Memory B cell (primary cell): ENCODE results near the gene GPN1.
A peak's percentile ranks its signal among the peaks of the same experiment; 100 is the strongest.
"Not testable (repeated sequence)": the region's sequence is repeated elsewhere in the genome, so short reads cannot be mapped to it uniquely, and the experiment has no call there.

Experiments used
- ATAC-seq: fragments of 150-1000 bp; cut with Tn5 transposase; 2 replicates; pipeline ENCODE4 v1.10.0; 2021; ENCODE audit warnings: low read depth, mild to moderate bottlenecking, moderate library complexity
- DNase-seq, 2 donors: peaks; one replicate each; pipeline ENCODE4 v3.0.0; 2022; ENCODE audit warnings: low spot score in 2 of 2
- H3K27ac Mint-ChIP-seq: one replicate; pipeline ENCODE4 v1.8.0; 2022; ENCODE audit warnings: mild to moderate bottlenecking, moderate library complexity, mixed read lengths
- H3K27me3 Mint-ChIP-seq: one replicate; pipeline ENCODE4 v1.8.0; 2022; ENCODE audit warnings: mixed read lengths
- H3K36me3 Mint-ChIP-seq: one replicate; pipeline ENCODE4 v1.8.0; 2022; ENCODE audit warnings: mild to moderate bottlenecking, mixed read lengths
- H3K4me1 Mint-ChIP-seq: one replicate; pipeline ENCODE4 v1.8.0; 2022; ENCODE audit warnings: mixed read lengths
- H3K4me3 Mint-ChIP-seq: one replicate; pipeline ENCODE4 v1.8.0; 2022; ENCODE audit warnings: mild to moderate bottlenecking, moderate library complexity, mixed read lengths
- H3K9me3 Mint-ChIP-seq: one replicate; pipeline ENCODE4 v1.8.0; 2022; ENCODE audit warnings: mixed read lengths

GPN1 gene

GRCh38 chr2:27606611-27607010 is 22.2 kb upstream of the GPN1 start:
- no peaks in the 10 kb centered on the region for H3K4me1 Mint-ChIP-seq
- H3K27me3 Mint-ChIP-seq, result no peaks in the 10 kb centered on the region
- no peak for ATAC-seq
- no peaks in the 10 kb centered on the region for H3K9me3 Mint-ChIP-seq
- H3K4me3 Mint-ChIP-seq, result no peak overlapping the region
- no peak for DNase-seq
- peaks cover 39% of the 10 kb centered on the region for H3K36me3 Mint-ChIP-seq
- H3K27ac Mint-ChIP-seq, result no peak overlapping the region

- H3K9me3 Mint-ChIP-seq, result no peaks in the 10 kb centered on the region
- ATAC-seq (no peak), DNase-seq (no peak)
- peaks cover 33% of the 10 kb centered on the region for H3K36me3 Mint-ChIP-seq
- no peak overlapping the region for H3K4me3 Mint-ChIP-seq
- H3K27me3 Mint-ChIP-seq, result no peaks in the 10 kb centered on the region
- no peak overlapping the region for H3K27ac Mint-ChIP-seq
- no peaks in the 10 kb centered on the region for H3K4me1 Mint-ChIP-seq
These were observed 14.9 kb upstream of the GPN1 start for GRCh38 chr2:27613985-27614384.

GRCh38 chr2:27615316-27615715 is 13.5 kb upstream of the GPN1 start:
- Mint-ChIP-seq H3K4me1 (no peaks in the 10 kb centered on the region), H3K36me3 (peaks cover 37% of the 10 kb centered on the region), H3K4me3 (no peak overlapping the region), H3K9me3 (no peaks in the 10 kb centered on the region), H3K27ac (no peak overlapping the region), H3K27me3 (no peaks in the 10 kb centered on the region)
- DNase-seq (no peak), ATAC-seq (no peak)

- Mint-ChIP-seq H3K36me3 (peaks cover 44% of the 10 kb centered on the region), H3K4me3 (no peak overlapping the region)
These were observed 7.3 kb upstream of the GPN1 start for GRCh38 chr2:27621524-27621923.

GRCh38 chr2:27622921-27623384 is 5.9 kb upstream of the GPN1 start:
- ATAC-seq (no peak), DNase-seq (no peak)
- peaks cover 35% of the 10 kb centered on the region for H3K36me3 Mint-ChIP-seq
- H3K9me3 Mint-ChIP-seq, result no peaks in the 10 kb centered on the region
- H3K27ac Mint-ChIP-seq, result peak overlapping the region; percentile 16
- H3K27me3 Mint-ChIP-seq, result no peaks in the 10 kb centered on the region
- no peak overlapping the region for H3K4me3 Mint-ChIP-seq
- no peaks in the 10 kb centered on the region for H3K4me1 Mint-ChIP-seq

More at GRCh38 chr2:27621524-27621923, 7.3 kb upstream of the GPN1 start:
- Mint-ChIP-seq H3K9me3 (no peaks in the 10 kb centered on the region), H3K4me1 (no peaks in the 10 kb centered on the region), H3K27ac (no peak overlapping the region), H3K27me3 (no peaks in the 10 kb centered on the region)
- ATAC-seq, result no peak
- no peak for DNase-seq

- H3K36me3 Mint-ChIP-seq, result peaks cover 31% of the 10 kb centered on the region
- H3K9me3 Mint-ChIP-seq, result no peaks in the 10 kb centered on the region
- no peaks in the 10 kb centered on the region for H3K4me1 Mint-ChIP-seq
- no peaks in the 10 kb centered on the region for H3K27me3 Mint-ChIP-seq
- no peak for DNase-seq
- H3K4me3 Mint-ChIP-seq, result no peak overlapping the region
- ATAC-seq, result no peak
- H3K27ac Mint-ChIP-seq, result no peak overlapping the region
These were observed 3.9 kb upstream of the GPN1 start for GRCh38 chr2:27624943-27625342.

GRCh38 chr2:27626323-27626722 is 2.5 kb upstream of the GPN1 start:
- peak overlapping the region; percentile 64 for H3K27ac Mint-ChIP-seq
- H3K36me3 Mint-ChIP-seq, result peaks cover 31% of the 10 kb centered on the region
- H3K4me1 Mint-ChIP-seq, DNase-seq, H3K4me3 Mint-ChIP-seq, ATAC-seq, H3K9me3 Mint-ChIP-seq, H3K27me3 Mint-ChIP-seq: not testable (repeated sequence)

- H3K4me1 Mint-ChIP-seq, DNase-seq, H3K27me3 Mint-ChIP-seq, H3K9me3 Mint-ChIP-seq, ATAC-seq, H3K4me3 Mint-ChIP-seq: not testable (repeated sequence)
- H3K27ac Mint-ChIP-seq, result peak overlapping the region; percentile 64
- H3K36me3 Mint-ChIP-seq, result peaks cover 27% of the 10 kb centered on the region
These were observed 1.9 kb upstream of the GPN1 start for GRCh38 chr2:27626921-27627320.

GRCh38 chr2:27627963-27628766 is 685 bp upstream of the GPN1 start:
- ATAC-seq (peak; percentile 3), DNase-seq (no peak)
- Mint-ChIP-seq H3K27ac (peak overlapping the region; percentile 64), H3K27me3 (no peaks in the 10 kb centered on the region), H3K36me3 (peaks cover 23% of the 10 kb centered on the region), H3K4me1 (peaks cover 5% of the 10 kb centered on the region), H3K4me3 (peak overlapping the region; percentile 33), H3K9me3 (no peaks in the 10 kb centered on the region)

- Mint-ChIP-seq H3K4me3 (peak overlapping the region; percentile 25), H3K36me3 (peaks cover 23% of the 10 kb centered on the region)
- not testable (repeated sequence) for H3K4me1 Mint-ChIP-seq, DNase-seq, H3K27me3 Mint-ChIP-seq, H3K27ac Mint-ChIP-seq, ATAC-seq, H3K9me3 Mint-ChIP-seq
These were observed 1.4 kb downstream of the GPN1 start for GRCh38 chr2:27630257-27630656.

- Mint-ChIP-seq H3K36me3 (peaks cover 43% of the 10 kb centered on the region), H3K9me3 (no peaks in the 10 kb centered on the region), H3K4me1 (peaks cover 7% of the 10 kb centered on the region)
These were observed 5.4 kb downstream of the GPN1 start for GRCh38 chr2:27634291-27634690.

GRCh38 chr2:27636766-27637165 is 7.9 kb downstream of the GPN1 start:
- Mint-ChIP-seq H3K36me3 (peaks cover 47% of the 10 kb centered on the region), H3K27me3 (no peaks in the 10 kb centered on the region), H3K4me3 (no peak overlapping the region), H3K4me1 (peaks cover 4% of the 10 kb centered on the region), H3K9me3 (no peaks in the 10 kb centered on the region), H3K27ac (no peak overlapping the region)
- ATAC-seq (no peak), DNase-seq (no peak)

More at GRCh38 chr2:27634291-27634690, 5.4 kb downstream of the GPN1 start:
- Mint-ChIP-seq H3K4me3 (no peak overlapping the region), H3K27me3 (no peaks in the 10 kb centered on the region), H3K27ac (no peak overlapping the region)
- no peak for DNase-seq
- no peak for ATAC-seq

- H3K27ac Mint-ChIP-seq, result no peak overlapping the region
- no peak for ATAC-seq
- peaks cover 2% of the 10 kb centered on the region for H3K4me1 Mint-ChIP-seq
- no peak for DNase-seq
- no peak overlapping the region for H3K4me3 Mint-ChIP-seq
- H3K27me3 Mint-ChIP-seq, result no peaks in the 10 kb centered on the region
- peaks cover 44% of the 10 kb centered on the region for H3K36me3 Mint-ChIP-seq
- H3K9me3 Mint-ChIP-seq, result no peaks in the 10 kb centered on the region
These were observed 9.3 kb downstream of the GPN1 start for GRCh38 chr2:27638037-27638637.

- Mint-ChIP-seq H3K4me3 (no peak overlapping the region), H3K9me3 (no peaks in the 10 kb centered on the region), H3K27ac (no peak overlapping the region), H3K36me3 (peaks cover 44% of the 10 kb centered on the region), H3K27me3 (no peaks in the 10 kb centered on the region), H3K4me1 (peaks cover 2% of the 10 kb centered on the region)
- ATAC-seq (no peak), DNase-seq (no peak)
These were observed 9.9 kb downstream of the GPN1 start for GRCh38 chr2:27638709-27639108.
